Astrocyte (in vitro differentiated cells and primary cell): ENCODE measurements around the gene GPR37L1. TPM values are rescaled to one million over a fixed set of nuclear protein-coding genes. Genes with fewer than 3 reads are reported as not detected.

ENCODE experiments used
- DNase-seq: peaks from one replicate; pipeline ENCODE4 v3.0.0-alpha.2; 2010; ENCODE audit warnings: low read depth
- FAIRE-seq: peaks from 2 replicates; lab custom pipeline; 2011; peaks lifted over from hg19 to GRCh38; lab: Jason Lieb, UNC
- H2AFZ ChIP-seq: 2 replicates; pipeline ENCODE4 v1.6.0; 2012; ENCODE audit warnings: low read depth, low read length, inconsistent platforms
- H3K27ac ChIP-seq: 2 replicates; pipeline ENCODE4 v1.5.1; 2011; ENCODE audit warnings: low read depth, low read length, inconsistent platforms
- H3K27me3 ChIP-seq: 2 replicates; pipeline ENCODE4 v1.6.0; 2011; ENCODE audit warnings: low read length, inconsistent platforms; ENCODE audit not compliant: insufficient read depth
- H3K36me3 ChIP-seq: 2 replicates; pipeline ENCODE4 v1.5.1; 2011; ENCODE audit warnings: low read length, inconsistent platforms; ENCODE audit not compliant: insufficient read depth
- H3K4me1 ChIP-seq: 2 replicates; pipeline ENCODE4 v1.5.1; 2011; ENCODE audit warnings: low read length, inconsistent platforms; ENCODE audit not compliant: insufficient read depth
- H3K4me2 ChIP-seq: 2 replicates; pipeline ENCODE4 v1.6.0; 2012; ENCODE audit warnings: low read length, inconsistent platforms
- H3K4me3 ChIP-seq: 2 replicates; pipeline ENCODE4 v1.5.1; 2011; ENCODE audit warnings: low read depth, mild to moderate bottlenecking, low read length, inconsistent platforms; ENCODE audit not compliant: insufficient read depth
- H3K79me2 ChIP-seq: 2 replicates; pipeline ENCODE4 v1.6.0; 2012; ENCODE audit warnings: mild to moderate bottlenecking, low read length, inconsistent platforms; ENCODE audit not compliant: insufficient read depth
- H3K9ac ChIP-seq: 2 replicates; pipeline ENCODE4 v1.6.0; 2012; ENCODE audit warnings: mild to moderate bottlenecking, low read length, inconsistent platforms
- H3K9me3 ChIP-seq: 2 replicates; pipeline ENCODE4 v1.5.1; 2012; ENCODE audit warnings: low read depth, mild to moderate bottlenecking, low read length, inconsistent platforms; ENCODE audit not compliant: insufficient read depth
- H4K20me1 ChIP-seq: 2 replicates; pipeline ENCODE4 v1.6.0; 2012; ENCODE audit warnings: low read length, inconsistent platforms; ENCODE audit not compliant: insufficient read depth
- H3K27ac Mint-ChIP-seq: one replicate; pipeline ENCODE4 v1.8.0; 2021; ENCODE audit warnings: mild to moderate bottlenecking, mixed read lengths; ENCODE audit not compliant: unreplicated experiment
- H3K27me3 Mint-ChIP-seq: one replicate; pipeline ENCODE4 v1.8.0; 2021; ENCODE audit warnings: low read depth, mixed read lengths; ENCODE audit not compliant: unreplicated experiment
- H3K36me3 Mint-ChIP-seq: one replicate; pipeline ENCODE4 v1.8.0; 2021; ENCODE audit warnings: low read depth, mixed read lengths; ENCODE audit not compliant: unreplicated experiment
- H3K4me1 Mint-ChIP-seq: one replicate; pipeline ENCODE4 v1.8.0; 2021; ENCODE audit warnings: low read depth, mixed read lengths; ENCODE audit not compliant: unreplicated experiment
- H3K4me3 Mint-ChIP-seq: one replicate; pipeline ENCODE4 v1.8.0; 2021; ENCODE audit warnings: mild to moderate bottlenecking, moderate library complexity, mixed read lengths; ENCODE audit not compliant: unreplicated experiment
- H3K9me3 Mint-ChIP-seq: one replicate; pipeline ENCODE4 v1.8.0; 2021; ENCODE audit warnings: mild to moderate bottlenecking, mixed read lengths; ENCODE audit not compliant: unreplicated experiment
- EZH2 ChIP-seq: IDR thresholded peaks from 2 replicates; pipeline ENCODE4 v1.6.1; 2012; ENCODE audit warnings: mild to moderate bottlenecking, low read length, inconsistent platforms; ENCODE audit not compliant: insufficient read depth
- total RNA-seq: library from RNA; stranded (reverse); gene quantifications from 2 replicates; pipeline ENCODE4 v1.2.1, GENCODE V29; 2021
- TF ChIP-seq, protein P1 (sequence below): IDR thresholded peaks from 2 replicates; pipeline ENCODE4 v1.5.1; 2011; ENCODE audit warnings: low read depth, mild to moderate bottlenecking, inconsistent platforms, low read length, moderate library complexity; ENCODE audit not compliant: insufficient read depth

The GPR37L1 gene
- total RNA-seq, 1 donor from 2014 or later, result not detected

- Histone ChIP-seq H3K27ac (no peak overlapping the region), H2AFZ (no peak overlapping the region), H3K4me3 (no peak overlapping the region), H3K36me3 (no peaks in the 10 kb centered on the region), H4K20me1 (no peaks in the 10 kb centered on the region), H3K79me2 (no peaks in the 10 kb centered on the region), H3K4me2 (no peak overlapping the region), H3K9ac (no peak overlapping the region), H3K4me1 (peaks cover 5% of the 10 kb centered on the region), H3K27me3 (peaks cover 2% of the 10 kb centered on the region), H3K9me3 (no peaks in the 10 kb centered on the region)
- DNase-seq, result peak; percentile 49
- H3K9me3 Mint-ChIP-seq, result peaks cover 3% of the 10 kb centered on the region
- H3K27ac Mint-ChIP-seq, result peak overlapping the region; percentile 79
- H3K4me1 Mint-ChIP-seq, result peaks cover 20% of the 10 kb centered on the region
- H3K4me3 Mint-ChIP-seq, result no peak overlapping the region
- no peaks in the 10 kb centered on the region for H3K36me3 Mint-ChIP-seq
- peaks cover 9% of the 10 kb centered on the region for H3K27me3 Mint-ChIP-seq
- TF ChIP-seq, protein P1, sequence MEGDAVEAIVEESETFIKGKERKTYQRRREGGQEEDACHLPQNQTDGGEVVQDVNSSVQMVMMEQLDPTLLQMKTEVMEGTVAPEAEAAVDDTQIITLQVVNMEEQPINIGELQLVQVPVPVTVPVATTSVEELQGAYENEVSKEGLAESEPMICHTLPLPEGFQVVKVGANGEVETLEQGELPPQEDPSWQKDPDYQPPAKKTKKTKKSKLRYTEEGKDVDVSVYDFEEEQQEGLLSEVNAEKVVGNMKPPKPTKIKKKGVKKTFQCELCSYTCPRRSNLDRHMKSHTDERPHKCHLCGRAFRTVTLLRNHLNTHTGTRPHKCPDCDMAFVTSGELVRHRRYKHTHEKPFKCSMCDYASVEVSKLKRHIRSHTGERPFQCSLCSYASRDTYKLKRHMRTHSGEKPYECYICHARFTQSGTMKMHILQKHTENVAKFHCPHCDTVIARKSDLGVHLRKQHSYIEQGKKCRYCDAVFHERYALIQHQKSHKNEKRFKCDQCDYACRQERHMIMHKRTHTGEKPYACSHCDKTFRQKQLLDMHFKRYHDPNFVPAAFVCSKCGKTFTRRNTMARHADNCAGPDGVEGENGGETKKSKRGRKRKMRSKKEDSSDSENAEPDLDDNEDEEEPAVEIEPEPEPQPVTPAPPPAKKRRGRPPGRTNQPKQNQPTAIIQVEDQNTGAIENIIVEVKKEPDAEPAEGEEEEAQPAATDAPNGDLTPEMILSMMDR, result peak; percentile 40
- TF ChIP-seq EZH2, result no peak
- FAIRE-seq, result no peak
These were observed 32.2 kb downstream of the GPR37L1 start for GRCh38 chr1:202154766-202155477.

GRCh38 chr1:202155478-202156021 lies 32.8 kb downstream of the GPR37L1 start:
- Mint-ChIP-seq H3K9me3 (peaks cover 3% of the 10 kb centered on the region), H3K27me3 (peaks cover 9% of the 10 kb centered on the region), H3K36me3 (no peaks in the 10 kb centered on the region), H3K4me3 (no peak overlapping the region), H3K27ac (no peak overlapping the region), H3K4me1 (peaks cover 23% of the 10 kb centered on the region)
- Histone ChIP-seq H4K20me1 (no peaks in the 10 kb centered on the region), H3K79me2 (no peaks in the 10 kb centered on the region), H3K9ac (no peak overlapping the region), H2AFZ (no peak overlapping the region), H3K27me3 (peaks cover 2% of the 10 kb centered on the region), H3K4me1 (peaks cover 6% of the 10 kb centered on the region), H3K4me3 (no peak overlapping the region), H3K27ac (no peak overlapping the region), H3K4me2 (no peak overlapping the region), H3K9me3 (no peaks in the 10 kb centered on the region), H3K36me3 (no peaks in the 10 kb centered on the region)
- DNase-seq (no peak), FAIRE-seq (no peak)
- TF ChIP-seq, protein P1, result no peak
- no peak for TF ChIP-seq EZH2

- Mint-ChIP-seq H3K36me3 (no peaks in the 10 kb centered on the region), H3K9me3 (no peaks in the 10 kb centered on the region), H3K27me3 (peaks cover 10% of the 10 kb centered on the region), H3K4me1 (peaks cover 28% of the 10 kb centered on the region), H3K4me3 (no peak overlapping the region), H3K27ac (peak overlapping the region; percentile 41)
- Histone ChIP-seq H4K20me1 (no peaks in the 10 kb centered on the region), H3K27ac (no peak overlapping the region), H3K9ac (no peak overlapping the region), H3K4me2 (no peak overlapping the region), H3K27me3 (peaks cover 2% of the 10 kb centered on the region), H3K4me3 (no peak overlapping the region), H2AFZ (no peak overlapping the region), H3K79me2 (no peaks in the 10 kb centered on the region), H3K9me3 (no peaks in the 10 kb centered on the region), H3K36me3 (no peaks in the 10 kb centered on the region), H3K4me1 (peaks cover 8% of the 10 kb centered on the region)
- DNase-seq (no peak), FAIRE-seq (no peak)
- TF ChIP-seq, protein P1, result no peak
These were observed 33.9 kb downstream of the GPR37L1 start for GRCh38 chr1:202156590-202156989.
